ENCODE results near the gene SIDT2. TPM values are rescaled to one million over a fixed set of nuclear protein-coding genes. Genes with fewer than 3 reads are reported as not detected.
A peak's percentile ranks its signal among the peaks of the same experiment; 100 is the strongest.

SIDT2 gene
- total and polyA plus RNA-seq, 2 of the 13 experiments (the other 11 are each of a cell fraction or from before 2014, with no cell fraction given): 11.5 to 28.0 TPM

DNA sequence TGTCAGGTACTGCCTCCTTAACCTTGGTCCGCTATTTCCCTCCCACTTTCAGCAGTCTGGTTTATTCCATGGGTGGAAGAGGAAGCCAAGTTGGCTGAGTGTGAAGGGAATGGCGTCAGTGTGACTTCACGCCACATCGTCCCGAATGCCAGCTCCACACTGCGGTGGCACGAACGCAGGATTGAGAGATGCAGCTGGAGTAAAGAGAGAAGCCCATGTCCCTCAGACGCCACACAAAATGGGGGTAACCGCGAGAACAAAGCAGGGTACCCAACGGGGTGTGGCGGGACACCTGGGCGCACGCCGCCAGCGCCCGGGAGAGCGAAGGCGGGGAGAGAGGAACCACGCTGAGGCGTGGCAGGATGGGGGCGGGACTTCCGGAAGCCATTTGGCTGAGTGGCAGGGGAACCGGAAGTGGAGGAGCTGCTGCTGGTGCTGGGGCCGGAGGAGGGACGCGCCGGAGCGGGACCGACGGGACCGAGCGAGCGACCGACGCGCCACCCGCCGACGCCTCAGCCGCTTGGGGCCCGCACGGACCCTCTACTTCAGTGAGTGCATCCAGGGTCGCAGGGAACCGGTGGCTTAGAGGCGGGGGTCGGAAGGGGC lies 34.6 kb upstream of the SIDT2 start, which contains the start of gene PAFAH1B2 (continued):
- TF ChIP-seq, protein P1, sequence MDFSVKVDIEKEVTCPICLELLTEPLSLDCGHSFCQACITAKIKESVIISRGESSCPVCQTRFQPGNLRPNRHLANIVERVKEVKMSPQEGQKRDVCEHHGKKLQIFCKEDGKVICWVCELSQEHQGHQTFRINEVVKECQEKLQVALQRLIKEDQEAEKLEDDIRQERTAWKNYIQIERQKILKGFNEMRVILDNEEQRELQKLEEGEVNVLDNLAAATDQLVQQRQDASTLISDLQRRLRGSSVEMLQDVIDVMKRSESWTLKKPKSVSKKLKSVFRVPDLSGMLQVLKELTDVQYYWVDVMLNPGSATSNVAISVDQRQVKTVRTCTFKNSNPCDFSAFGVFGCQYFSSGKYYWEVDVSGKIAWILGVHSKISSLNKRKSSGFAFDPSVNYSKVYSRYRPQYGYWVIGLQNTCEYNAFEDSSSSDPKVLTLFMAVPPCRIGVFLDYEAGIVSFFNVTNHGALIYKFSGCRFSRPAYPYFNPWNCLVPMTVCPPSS (IDR thresholded peaks at IDR 0.05): no peak
- TF ChIP-seq SIN3B (IDR thresholded peaks at IDR 0.05; ENCODE audit: low read length): no peak
- TF ChIP-seq, protein P2, sequence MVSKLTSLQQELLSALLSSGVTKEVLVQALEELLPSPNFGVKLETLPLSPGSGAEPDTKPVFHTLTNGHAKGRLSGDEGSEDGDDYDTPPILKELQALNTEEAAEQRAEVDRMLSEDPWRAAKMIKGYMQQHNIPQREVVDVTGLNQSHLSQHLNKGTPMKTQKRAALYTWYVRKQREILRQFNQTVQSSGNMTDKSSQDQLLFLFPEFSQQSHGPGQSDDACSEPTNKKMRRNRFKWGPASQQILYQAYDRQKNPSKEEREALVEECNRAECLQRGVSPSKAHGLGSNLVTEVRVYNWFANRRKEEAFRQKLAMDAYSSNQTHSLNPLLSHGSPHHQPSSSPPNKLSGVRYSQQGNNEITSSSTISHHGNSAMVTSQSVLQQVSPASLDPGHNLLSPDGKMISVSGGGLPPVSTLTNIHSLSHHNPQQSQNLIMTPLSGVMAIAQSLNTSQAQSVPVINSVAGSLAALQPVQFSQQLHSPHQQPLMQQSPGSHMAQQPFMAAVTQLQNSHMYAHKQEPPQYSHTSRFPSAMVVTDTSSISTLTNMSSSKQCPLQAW (CRISPR knock-in tag; IDR thresholded peaks at IDR 0.05): peak; percentile 81
- no peak for TF ChIP-seq RBM39 (IDR thresholded peaks at IDR 0.05; ENCODE audit: low read depth, low read length, poor library complexity, severe bottlenecking)
- TF ChIP-seq, protein P3, sequence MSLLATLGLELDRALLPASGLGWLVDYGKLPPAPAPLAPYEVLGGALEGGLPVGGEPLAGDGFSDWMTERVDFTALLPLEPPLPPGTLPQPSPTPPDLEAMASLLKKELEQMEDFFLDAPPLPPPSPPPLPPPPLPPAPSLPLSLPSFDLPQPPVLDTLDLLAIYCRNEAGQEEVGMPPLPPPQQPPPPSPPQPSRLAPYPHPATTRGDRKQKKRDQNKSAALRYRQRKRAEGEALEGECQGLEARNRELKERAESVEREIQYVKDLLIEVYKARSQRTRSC (CRISPR knock-in tag; IDR thresholded peaks at IDR 0.05; ENCODE audit: low read depth): peak; percentile 72; the same call in 1 of the 2 replicates
- TF ChIP-seq TCF7L2 (IDR thresholded peaks at IDR 0.05; ENCODE audit: low read depth, low read length): no peak
- TF ChIP-seq ZNF788 (CRISPR knock-in tag; IDR thresholded peaks at IDR 0.05; ENCODE audit: borderline replicate concordance): peak; percentile 68
- TF ChIP-seq HNRNPH1 (optimal IDR thresholded peaks at IDR 0.05; ENCODE audit: low read depth, low read length): no peak
- TF ChIP-seq AGO2 (optimal IDR thresholded peaks at IDR 0.05; ENCODE audit: low read depth, low read length): no peak
- TF ChIP-seq, protein P4, sequence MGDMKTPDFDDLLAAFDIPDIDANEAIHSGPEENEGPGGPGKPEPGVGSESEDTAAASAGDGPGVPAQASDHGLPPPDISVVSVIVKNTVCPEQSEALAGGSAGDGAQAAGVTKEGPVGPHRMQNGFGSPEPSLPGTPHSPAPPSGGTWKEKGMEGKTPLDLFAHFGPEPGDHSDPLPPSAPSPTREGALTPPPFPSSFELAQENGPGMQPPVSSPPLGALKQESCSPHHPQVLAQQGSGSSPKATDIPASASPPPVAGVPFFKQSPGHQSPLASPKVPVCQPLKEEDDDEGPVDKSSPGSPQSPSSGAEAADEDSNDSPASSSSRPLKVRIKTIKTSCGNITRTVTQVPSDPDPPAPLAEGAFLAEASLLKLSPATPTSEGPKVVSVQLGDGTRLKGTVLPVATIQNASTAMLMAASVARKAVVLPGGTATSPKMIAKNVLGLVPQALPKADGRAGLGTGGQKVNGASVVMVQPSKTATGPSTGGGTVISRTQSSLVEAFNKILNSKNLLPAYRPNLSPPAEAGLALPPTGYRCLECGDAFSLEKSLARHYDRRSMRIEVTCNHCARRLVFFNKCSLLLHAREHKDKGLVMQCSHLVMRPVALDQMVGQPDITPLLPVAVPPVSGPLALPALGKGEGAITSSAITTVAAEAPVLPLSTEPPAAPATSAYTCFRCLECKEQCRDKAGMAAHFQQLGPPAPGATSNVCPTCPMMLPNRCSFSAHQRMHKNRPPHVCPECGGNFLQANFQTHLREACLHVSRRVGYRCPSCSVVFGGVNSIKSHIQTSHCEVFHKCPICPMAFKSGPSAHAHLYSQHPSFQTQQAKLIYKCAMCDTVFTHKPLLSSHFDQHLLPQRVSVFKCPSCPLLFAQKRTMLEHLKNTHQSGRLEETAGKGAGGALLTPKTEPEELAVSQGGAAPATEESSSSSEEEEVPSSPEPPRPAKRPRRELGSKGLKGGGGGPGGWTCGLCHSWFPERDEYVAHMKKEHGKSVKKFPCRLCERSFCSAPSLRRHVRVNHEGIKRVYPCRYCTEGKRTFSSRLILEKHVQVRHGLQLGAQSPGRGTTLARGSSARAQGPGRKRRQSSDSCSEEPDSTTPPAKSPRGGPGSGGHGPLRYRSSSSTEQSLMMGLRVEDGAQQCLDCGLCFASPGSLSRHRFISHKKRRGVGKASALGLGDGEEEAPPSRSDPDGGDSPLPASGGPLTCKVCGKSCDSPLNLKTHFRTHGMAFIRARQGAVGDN (CRISPR knock-in tag; IDR thresholded peaks at IDR 0.05): peak; percentile 99
- peak; percentile 65; the same call in 1 of the 2 replicates for TF ChIP-seq NKX3-1 (CRISPR knock-in tag; IDR thresholded peaks at IDR 0.05)
- no peak for TF ChIP-seq SNAPC2 (CRISPR knock-in tag; IDR thresholded peaks at IDR 0.05)
- TF ChIP-seq TMF1 (CRISPR knock-in tag; IDR thresholded peaks at IDR 0.05; ENCODE audit: low read depth): no peak
- no peak for TF ChIP-seq ZSCAN20 (CRISPR knock-in tag; IDR thresholded peaks at IDR 0.05; ENCODE audit: borderline replicate concordance)
- peak; percentile 57; the same call in 1 of the 2 replicates for TF ChIP-seq ZNF317 (CRISPR knock-in tag; IDR thresholded peaks at IDR 0.05)
- TF ChIP-seq ZNF124 (CRISPR knock-in tag; IDR thresholded peaks at IDR 0.05): peak; percentile 66; the same call in 1 of the 2 replicates
- no peak for TF ChIP-seq ZNF672 (CRISPR knock-in tag; IDR thresholded peaks at IDR 0.05)
- TF ChIP-seq DNMT1 (CRISPR knock-in tag; IDR thresholded peaks at IDR 0.05): no peak
- TF ChIP-seq MTA3 (CRISPR knock-in tag; IDR thresholded peaks at IDR 0.05): no peak

Data from HepG2 (cell line).